PC-3 (cell line): ENCODE results near the gene ACBD6. TPM values are rescaled to one million over a fixed set of nuclear protein-coding genes. Genes with fewer than 3 reads are reported as not detected.
"Not testable (repeated sequence)": the region's sequence is repeated elsewhere in the genome, so short reads cannot be mapped to it uniquely, and the experiment has no call there.

ENCODE experiments used
- ATAC-seq: fragments of 200-7000 bp; cut with Tn5 transposase; 2 replicates; pipeline ENCODE4 v1.9.1; 2020; ENCODE audit warnings: mild to moderate bottlenecking, moderate library complexity
- BruUV-seq: library from RNA; stranded (reverse); fragments of 400-500 nt; replicated peaks from 2 replicates; lab custom pipeline; 2021; lab: Mats Ljungman, UMichigan
- CTCF ChIA-PET: fragments of 300-600 bp; sonication (Branson Sonifier 250); formaldehyde crosslinking; loops from one replicate; lab custom pipeline; 2022; ENCODE audit warnings: antibody characterized with exemption; lab: Charles Lee
- POLR2A ChIA-PET: fragments of 300-600 bp; sonication (Branson Sonifier 250); formaldehyde crosslinking; loops from one replicate; lab custom pipeline; 2022; ENCODE audit warnings: antibody characterized with exemption; ENCODE audit not compliant: unreplicated experiment; lab: Charles Lee
- DNase-seq: peaks from one replicate; pipeline ENCODE4 v3.0.0-alpha.2; 2015
- H2AFZ ChIP-seq: fragments of 300-600 bp; sonication (generic); 2 replicates; pipeline ENCODE4 v1.6.0; 2016; ENCODE audit warnings: antibody characterized with exemption, low read length
- H3F3A ChIP-seq: fragments of 300-600 bp; sonication (generic); one replicate; pipeline ENCODE4 v1.6.0; 2017; ENCODE audit warnings: antibody characterized with exemption, low read length, control low read depth, mild to moderate bottlenecking; ENCODE audit not compliant: unreplicated experiment
- H3K27ac ChIP-seq: fragments of 300-600 bp; sonication (generic); 2 replicates; pipeline ENCODE4 v1.5.1; 2016; ENCODE audit warnings: mild to moderate bottlenecking, low read length
- H3K27me3 ChIP-seq: fragments of 300-600 bp; sonication (generic); 2 replicates; pipeline ENCODE4 v1.6.1; 2016; ENCODE audit warnings: low read length, mixed read lengths
- H3K36me3 ChIP-seq: fragments of 300-600 bp; sonication (generic); 2 replicates; pipeline ENCODE4 v1.6.1; 2016; ENCODE audit warnings: low read depth, mixed run types, low read length, mixed read lengths
- H3K4me1 ChIP-seq: fragments of 300-600 bp; sonication (generic); 2 replicates; pipeline ENCODE4 v1.5.1; 2016; ENCODE audit warnings: low read length; ENCODE audit not compliant: insufficient read depth
- H3K4me2 ChIP-seq: fragments of 300-600 bp; sonication (generic); 2 replicates; pipeline ENCODE4 v1.6.0; 2016; ENCODE audit warnings: low read length
- H3K4me3 ChIP-seq: fragments of 300-600 bp; sonication (generic); 2 replicates; pipeline ENCODE4 v1.5.1; 2016; ENCODE audit warnings: mild to moderate bottlenecking, low read length, mixed read lengths
- H3K79me2 ChIP-seq: fragments of 300-600 bp; sonication (generic); 2 replicates; pipeline ENCODE4 v1.6.1; 2017; ENCODE audit warnings: low read length, mixed read lengths
- H3K9ac ChIP-seq: fragments of 300-600 bp; sonication (generic); 2 replicates; pipeline ENCODE4 v1.6.0; 2016; ENCODE audit warnings: mild to moderate bottlenecking, low read length
- H3K9me2 ChIP-seq: fragments of 300-600 bp; sonication (generic); replicated peaks from 2 replicates; pipeline ENCODE4 v1.6.1; 2016; ENCODE audit warnings: mixed run types, low read length, mixed read lengths
- H3K9me3 ChIP-seq: fragments of 300-600 bp; sonication (generic); 2 replicates; pipeline ENCODE4 v1.6.1; 2016; ENCODE audit warnings: low read length, mixed read lengths
- H4K20me1 ChIP-seq: fragments of 300-600 bp; sonication (generic); 2 replicates; pipeline ENCODE4 v1.6.1; 2016; ENCODE audit warnings: low read length, mixed read lengths
- EZH2 ChIP-seq: fragments of 300-600 bp; sonication (generic); IDR thresholded peaks from one replicate; pipeline ENCODE4 v1.6.1; 2017; ENCODE audit warnings: antibody characterized with exemption, mild to moderate bottlenecking, low read length; ENCODE audit not compliant: unreplicated experiment
- EZH2phosphoT487 ChIP-seq: fragments of 300-600 bp; sonication (generic); IDR thresholded peaks from 2 replicates; pipeline ENCODE4 v1.6.1; 2018; ENCODE audit warnings: mild to moderate bottlenecking, antibody characterized with exemption, low read length, borderline replicate concordance
- intact Hi-C: fragments of 100-400 bp; cut with micrococcal nuclease; formaldehyde crosslinking; loops from 2 replicates; pipeline ENCODE4 v1.9.0; 2023
- total RNA-seq: library from RNA; depleted of rRNA; stranded (reverse); fragments of >200 nt; gene quantifications from 2 replicates; pipeline ENCODE4 v1.2.3, GENCODE V29; 2014
- TF ChIP-seq, protein P1 (sequence below): fragments of 300-600 bp; sonication (generic); conservative IDR thresholded peaks from 2 replicates; pipeline ENCODE4 v1.5.1; 2017; ENCODE audit warnings: antibody characterized with exemption, low read depth, mild to moderate bottlenecking, low read length

ACBD6 gene
- total RNA-seq, 1 experiment from 2014 or later = 43.3 TPM

DNA sequence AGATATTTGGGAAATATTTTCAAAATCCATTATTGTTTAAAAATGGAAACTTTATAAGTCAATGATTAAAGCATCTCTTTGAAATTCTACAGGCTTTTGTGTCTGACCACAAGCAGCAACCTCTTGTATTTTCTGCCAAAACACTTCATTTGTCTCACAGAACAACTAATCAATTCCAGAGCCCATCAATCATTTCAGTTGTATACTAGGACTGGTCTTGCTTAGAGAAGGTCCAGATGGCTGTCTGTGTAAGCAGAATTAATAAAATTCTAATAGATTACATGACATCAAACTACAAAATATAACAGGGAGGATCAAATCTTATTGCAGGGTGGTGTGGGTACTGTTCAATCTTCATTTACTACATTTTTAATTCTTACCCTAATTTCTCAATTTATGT is 76.4 kb downstream of the ACBD6 start:
- H3K9ac ChIP-seq = no peak overlapping the region
- H3K4me1 ChIP-seq = no peaks in the 10 kb centered on the region
- no peak overlapping the region for H3K4me3 ChIP-seq
- ATAC-seq (no peak), DNase-seq (no peak)
- H3K27me3 ChIP-seq = no peaks in the 10 kb centered on the region
- no peaks in the 10 kb centered on the region for H3F3A ChIP-seq
- H3K79me2 ChIP-seq = no peaks in the 10 kb centered on the region
- H3K9me3 ChIP-seq = no peaks in the 10 kb centered on the region
- no peaks in the 10 kb centered on the region for H4K20me1 ChIP-seq
- no peak overlapping the region for H3K27ac ChIP-seq
- H2AFZ ChIP-seq = no peak overlapping the region
- no TSS peak for BruUV-seq
- no peaks in the 10 kb centered on the region for H3K9me2 ChIP-seq
- TF ChIP-seq, protein P1, sequence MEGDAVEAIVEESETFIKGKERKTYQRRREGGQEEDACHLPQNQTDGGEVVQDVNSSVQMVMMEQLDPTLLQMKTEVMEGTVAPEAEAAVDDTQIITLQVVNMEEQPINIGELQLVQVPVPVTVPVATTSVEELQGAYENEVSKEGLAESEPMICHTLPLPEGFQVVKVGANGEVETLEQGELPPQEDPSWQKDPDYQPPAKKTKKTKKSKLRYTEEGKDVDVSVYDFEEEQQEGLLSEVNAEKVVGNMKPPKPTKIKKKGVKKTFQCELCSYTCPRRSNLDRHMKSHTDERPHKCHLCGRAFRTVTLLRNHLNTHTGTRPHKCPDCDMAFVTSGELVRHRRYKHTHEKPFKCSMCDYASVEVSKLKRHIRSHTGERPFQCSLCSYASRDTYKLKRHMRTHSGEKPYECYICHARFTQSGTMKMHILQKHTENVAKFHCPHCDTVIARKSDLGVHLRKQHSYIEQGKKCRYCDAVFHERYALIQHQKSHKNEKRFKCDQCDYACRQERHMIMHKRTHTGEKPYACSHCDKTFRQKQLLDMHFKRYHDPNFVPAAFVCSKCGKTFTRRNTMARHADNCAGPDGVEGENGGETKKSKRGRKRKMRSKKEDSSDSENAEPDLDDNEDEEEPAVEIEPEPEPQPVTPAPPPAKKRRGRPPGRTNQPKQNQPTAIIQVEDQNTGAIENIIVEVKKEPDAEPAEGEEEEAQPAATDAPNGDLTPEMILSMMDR = no peak
- TF ChIP-seq EZH2phosphoT487 (no peak), EZH2 (no peak)
- no peak overlapping the region for H3K4me2 ChIP-seq
- POLR2A ChIA-PET = no interaction called here
- CTCF ChIA-PET = no interaction called here
- intact Hi-C loops = no loop called here
- 0 out of 2 replicates have a peak, but pooled peaks cover 4% of the 10 kb centered on the region for H3K36me3 ChIP-seq

DNA sequence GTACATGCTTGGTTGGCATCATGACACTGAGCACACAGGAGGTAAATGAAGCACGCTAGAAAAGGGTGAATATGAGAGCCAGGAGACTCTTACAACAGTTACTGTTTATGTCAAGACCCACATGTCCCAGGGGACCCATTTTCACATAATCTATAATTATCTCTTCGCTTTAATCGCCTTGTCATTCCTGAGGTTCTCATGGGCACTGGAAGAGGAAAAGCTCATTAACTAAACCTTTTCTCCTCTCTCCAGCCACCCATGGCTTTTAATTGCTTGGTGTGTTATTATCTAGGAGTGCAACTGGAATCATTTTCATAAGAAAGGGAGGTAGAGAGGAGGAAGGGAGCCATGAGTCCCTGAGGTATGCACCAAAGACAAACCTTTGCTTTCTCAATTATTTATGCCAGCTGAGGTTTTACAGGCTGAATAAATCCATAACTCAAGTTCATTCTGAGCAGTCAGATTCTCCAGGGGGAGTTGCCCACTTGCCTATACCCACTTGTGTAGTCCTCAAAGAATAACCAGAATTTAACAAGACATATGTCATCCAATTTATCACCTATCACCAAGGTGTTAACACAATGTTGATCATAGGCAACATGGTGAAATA is 77.4 kb downstream of the ACBD6 start:
- Histone ChIP-seq H3K4me3 (no peak overlapping the region), H3K9me2 (no peaks in the 10 kb centered on the region), H3K4me1 (no peaks in the 10 kb centered on the region), H3F3A (no peaks in the 10 kb centered on the region), H3K9ac (no peak overlapping the region), H3K79me2 (no peaks in the 10 kb centered on the region), H3K27ac (no peak overlapping the region), H3K9me3 (no peaks in the 10 kb centered on the region), H3K27me3 (no peaks in the 10 kb centered on the region), H3K36me3 (0 out of 2 replicates have a peak, but pooled peaks cover 4% of the 10 kb centered on the region), H4K20me1 (no peaks in the 10 kb centered on the region), H2AFZ (no peak overlapping the region), H3K4me2 (no peak overlapping the region)
- POLR2A ChIA-PET = no interaction called here
- DNase-seq = no peak
- TF ChIP-seq EZH2phosphoT487 = no peak
- TF ChIP-seq EZH2 = no peak
- TF ChIP-seq, protein P1 = no peak
- BruUV-seq = no TSS peak
- CTCF ChIA-PET = no interaction called here
- intact Hi-C loops = no loop called here
- no peak for ATAC-seq

DNA sequence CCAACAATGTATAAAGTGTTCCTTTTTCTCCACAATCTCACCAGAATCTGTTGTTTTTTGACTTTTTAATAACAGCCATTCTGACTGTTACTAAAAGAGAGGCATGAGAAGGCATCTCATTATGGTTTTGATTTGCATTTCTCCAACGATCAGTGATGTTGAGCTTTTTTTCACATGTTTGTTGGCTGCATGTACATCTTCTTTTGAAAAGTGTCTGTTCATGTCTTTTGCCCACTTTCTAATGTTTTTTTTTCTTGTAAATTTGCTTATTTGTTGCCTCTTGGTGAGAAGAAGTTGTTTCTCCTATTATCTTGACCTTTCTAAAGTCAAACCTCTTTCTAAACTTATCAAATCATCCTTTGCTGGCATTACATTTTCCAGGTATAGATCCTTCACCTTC is 80.8 kb downstream of the ACBD6 start:
- ChIA-PET POLR2A (no interaction called here), CTCF (no interaction called here)
- Histone ChIP-seq H3F3A (no peaks in the 10 kb centered on the region), H3K9me3 (no peaks in the 10 kb centered on the region), H3K9ac (no peak overlapping the region), H3K27me3 (no peaks in the 10 kb centered on the region), H4K20me1 (no peaks in the 10 kb centered on the region), H2AFZ (no peak overlapping the region), H3K4me1 (no peaks in the 10 kb centered on the region), H3K36me3 (no peaks in the 10 kb centered on the region), H3K4me3 (no peak overlapping the region), H3K27ac (no peak overlapping the region), H3K9me2 (no peaks in the 10 kb centered on the region), H3K79me2 (no peaks in the 10 kb centered on the region), H3K4me2 (no peak overlapping the region)
- ATAC-seq (no peak), DNase-seq (no peak)
- BruUV-seq = no TSS peak
- TF ChIP-seq EZH2phosphoT487 (no peak), EZH2 (no peak)
- TF ChIP-seq, protein P1 = no peak
- intact Hi-C loops = no loop called here

DNA sequence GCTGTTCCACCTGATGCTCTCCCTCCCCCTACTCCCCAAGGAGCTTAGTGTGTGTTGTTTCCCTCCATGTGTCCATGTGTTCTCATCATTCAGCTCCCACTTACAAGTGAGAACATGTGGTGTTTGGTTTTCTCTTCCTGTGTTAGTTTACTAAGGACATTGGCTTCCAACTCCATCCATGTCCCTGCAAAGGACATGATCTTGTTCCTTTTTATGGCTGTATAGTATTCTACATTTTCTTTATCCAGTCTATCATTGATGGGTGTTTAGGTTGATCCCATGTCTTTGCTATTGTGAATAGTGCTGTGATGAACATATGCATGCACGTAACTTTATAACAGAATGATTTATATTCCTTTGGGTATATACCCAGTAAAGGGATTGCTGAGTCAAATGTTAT is 81.2 kb downstream of the ACBD6 start:
- H3F3A ChIP-seq, H2AFZ ChIP-seq, H3K4me3 ChIP-seq, H4K20me1 ChIP-seq, H3K9me2 ChIP-seq, intact Hi-C loops, H3K9ac ChIP-seq, H3K27me3 ChIP-seq, H3K79me2 ChIP-seq, H3K4me2 ChIP-seq, DNase-seq, BruUV-seq, POLR2A ChIA-PET, CTCF ChIA-PET, ATAC-seq, H3K27ac ChIP-seq, H3K9me3 ChIP-seq, H3K4me1 ChIP-seq, H3K36me3 ChIP-seq: not testable (repeated sequence)
